Effector memory CD4-positive, alpha-beta T cell (primary cell): ENCODE results near the gene SORCS3.

Experiments used
- DNase-seq, 3 donors: peaks; one replicate each; pipeline ENCODE4 v3.0.0-alpha.2; 2020
- H3K27ac ChIP-seq: 2 replicates; pipeline ENCODE4 v1.7.0; 2013; ENCODE audit warnings: mild to moderate bottlenecking, low read length, moderate library complexity; ENCODE audit not compliant: insufficient read depth, poor library complexity, severe bottlenecking
- H3K27me3 ChIP-seq: replicated peaks from 2 replicates; pipeline ENCODE4 v1.7.0; 2013; ENCODE audit warnings: mild to moderate bottlenecking, low read length; ENCODE audit not compliant: insufficient read depth, control insufficient read depth, poor library complexity, severe bottlenecking
- H3K36me3 ChIP-seq: 2 replicates; pipeline ENCODE4 v1.7.0; 2013; ENCODE audit warnings: mild to moderate bottlenecking, low read length, moderate library complexity; ENCODE audit not compliant: control insufficient read depth, insufficient read depth
- H3K4me1 ChIP-seq: 2 replicates; pipeline ENCODE4 v1.7.0; 2013; ENCODE audit warnings: low read length, mild to moderate bottlenecking; ENCODE audit not compliant: control insufficient read depth, insufficient read depth, poor library complexity, severe bottlenecking
- H3K4me3 ChIP-seq: 2 replicates; pipeline ENCODE4 v1.7.0; 2013; ENCODE audit warnings: low read length, low read depth, mild to moderate bottlenecking; ENCODE audit not compliant: insufficient read depth, poor library complexity, severe bottlenecking
- H3K9me3 ChIP-seq: 2 replicates; pipeline ENCODE4 v1.7.0; 2013; ENCODE audit warnings: mild to moderate bottlenecking, low read length, moderate library complexity; ENCODE audit not compliant: control insufficient read depth

Gene SORCS3

GRCh38 chr10:105075031-105075430, 433.9 kb downstream of the SORCS3 start:
- Histone ChIP-seq H3K27ac (no peak overlapping the region), H3K4me3 (no peak overlapping the region), H3K9me3 (no peaks in the 10 kb centered on the region), H3K36me3 (no peaks in the 10 kb centered on the region), H3K4me1 (no peaks in the 10 kb centered on the region), H3K27me3 (no peaks in the 10 kb centered on the region)
- DNase-seq: no peak

GRCh38 chr10:105085980-105086379, 444.9 kb downstream of the SORCS3 start:
- Histone ChIP-seq H3K27me3 (no peaks in the 10 kb centered on the region), H3K4me3 (no peak overlapping the region), H3K36me3 (no peaks in the 10 kb centered on the region), H3K27ac (no peak overlapping the region), H3K4me1 (no peaks in the 10 kb centered on the region), H3K9me3 (no peaks in the 10 kb centered on the region)
- DNase-seq: no peak

- Histone ChIP-seq H3K9me3 (no peaks in the 10 kb centered on the region), H3K27me3 (no peaks in the 10 kb centered on the region), H3K4me1 (no peaks in the 10 kb centered on the region), H3K4me3 (no peak overlapping the region), H3K27ac (no peak overlapping the region), H3K36me3 (no peaks in the 10 kb centered on the region)
- DNase-seq: no peak
Observed at GRCh38 chr10:105094048-105094447, 453.0 kb downstream of the SORCS3 start.

GRCh38 chr10:105096316-105096715, 455.2 kb downstream of the SORCS3 start:
- Histone ChIP-seq H3K4me3 (no peak overlapping the region), H3K36me3 (no peaks in the 10 kb centered on the region), H3K27ac (no peak overlapping the region), H3K9me3 (no peaks in the 10 kb centered on the region), H3K4me1 (no peaks in the 10 kb centered on the region), H3K27me3 (no peaks in the 10 kb centered on the region)
- no peak for DNase-seq

GRCh38 chr10:105102977-105103376, 461.9 kb downstream of the SORCS3 start:
- no peak for DNase-seq
- no peaks in the 10 kb centered on the region for H3K36me3 ChIP-seq
- no peaks in the 10 kb centered on the region for H3K27me3 ChIP-seq
- H3K27ac ChIP-seq: no peak overlapping the region
- H3K4me1 ChIP-seq: no peaks in the 10 kb centered on the region
- H3K4me3 ChIP-seq: no peak overlapping the region
- no peaks in the 10 kb centered on the region for H3K9me3 ChIP-seq

GRCh38 chr10:105104297-105104696, 463.2 kb downstream of the SORCS3 start:
- H3K27ac ChIP-seq: no peak overlapping the region
- no peak for DNase-seq
- no peaks in the 10 kb centered on the region for H3K4me1 ChIP-seq
- no peaks in the 10 kb centered on the region for H3K27me3 ChIP-seq
- no peaks in the 10 kb centered on the region for H3K9me3 ChIP-seq
- no peaks in the 10 kb centered on the region for H3K36me3 ChIP-seq
- H3K4me3 ChIP-seq: no peak overlapping the region

- Histone ChIP-seq H3K36me3 (no peaks in the 10 kb centered on the region), H3K27me3 (no peaks in the 10 kb centered on the region), H3K9me3 (no peaks in the 10 kb centered on the region), H3K4me1 (no peaks in the 10 kb centered on the region), H3K4me3 (no peak overlapping the region), H3K27ac (no peak overlapping the region)
- no peak for DNase-seq
Observed at GRCh38 chr10:105109164-105109563, 468.1 kb downstream of the SORCS3 start.

GRCh38 chr10:105112862-105113261, 471.8 kb downstream of the SORCS3 start:
- Histone ChIP-seq H3K4me1 (no peaks in the 10 kb centered on the region), H3K4me3 (no peak overlapping the region), H3K9me3 (no peaks in the 10 kb centered on the region), H3K27ac (no peak overlapping the region), H3K36me3 (no peaks in the 10 kb centered on the region), H3K27me3 (no peaks in the 10 kb centered on the region)
- DNase-seq: no peak

- Histone ChIP-seq H3K4me3 (no peak overlapping the region), H3K27ac (no peak overlapping the region), H3K36me3 (no peaks in the 10 kb centered on the region), H3K27me3 (no peaks in the 10 kb centered on the region), H3K4me1 (no peaks in the 10 kb centered on the region), H3K9me3 (no peaks in the 10 kb centered on the region)
- DNase-seq: no peak
Observed at GRCh38 chr10:105113666-105114065, 472.6 kb downstream of the SORCS3 start.

GRCh38 chr10:105121743-105122142, 480.7 kb downstream of the SORCS3 start:
- Histone ChIP-seq H3K36me3 (no peaks in the 10 kb centered on the region), H3K4me1 (no peaks in the 10 kb centered on the region), H3K27ac (no peak overlapping the region), H3K4me3 (no peak overlapping the region), H3K27me3 (no peaks in the 10 kb centered on the region), H3K9me3 (no peaks in the 10 kb centered on the region)
- no peak for DNase-seq

GRCh38 chr10:105128111-105128510, 487.0 kb downstream of the SORCS3 start:
- H3K36me3 ChIP-seq: no peaks in the 10 kb centered on the region
- H3K27ac ChIP-seq: no peak overlapping the region
- no peaks in the 10 kb centered on the region for H3K27me3 ChIP-seq
- H3K4me1 ChIP-seq: no peaks in the 10 kb centered on the region
- H3K4me3 ChIP-seq: no peak overlapping the region
- DNase-seq: no peak
- no peaks in the 10 kb centered on the region for H3K9me3 ChIP-seq
